SU-DHL-6 (cell line): Measurements from ENCODE around the gene CFDP1.

Experiments used
- CTCF ChIP-seq: fragments of 200-600 bp; sonication (generic); IDR thresholded peaks from one replicate; pipeline ENCODE4 v1.5.1; 2017; ENCODE audit warnings: antibody characterized with exemption, mild to moderate bottlenecking, low read length, moderate library complexity; ENCODE audit not compliant: insufficient read depth, poor library complexity, severe bottlenecking
- EZH2phosphoT487 ChIP-seq: fragments of 200-600 bp; sonication (generic), shearing (Covaris generic); conservative IDR thresholded peaks from 2 replicates; pipeline ENCODE4 v1.6.1; 2018; ENCODE audit warnings: mild to moderate bottlenecking, antibody characterized with exemption, low read length, moderate library complexity, mixed read lengths

GRCh38 chr16:75280331-75280804 lies 152.9 kb downstream of the CFDP1 start:
- TF ChIP-seq CTCF (no peak), EZH2phosphoT487 (no peak)
